ENCODE data around the gene ERBIN. TPM values are rescaled to one million over a fixed set of nuclear protein-coding genes. Genes with fewer than 3 reads are reported as not detected.

ERBIN gene
- total and polyA plus RNA-seq, 2 of the 13 experiments (the other 11 are each of a cell fraction or from before 2014, with no cell fraction given) = 14.4 to 41.7 TPM

DNA sequence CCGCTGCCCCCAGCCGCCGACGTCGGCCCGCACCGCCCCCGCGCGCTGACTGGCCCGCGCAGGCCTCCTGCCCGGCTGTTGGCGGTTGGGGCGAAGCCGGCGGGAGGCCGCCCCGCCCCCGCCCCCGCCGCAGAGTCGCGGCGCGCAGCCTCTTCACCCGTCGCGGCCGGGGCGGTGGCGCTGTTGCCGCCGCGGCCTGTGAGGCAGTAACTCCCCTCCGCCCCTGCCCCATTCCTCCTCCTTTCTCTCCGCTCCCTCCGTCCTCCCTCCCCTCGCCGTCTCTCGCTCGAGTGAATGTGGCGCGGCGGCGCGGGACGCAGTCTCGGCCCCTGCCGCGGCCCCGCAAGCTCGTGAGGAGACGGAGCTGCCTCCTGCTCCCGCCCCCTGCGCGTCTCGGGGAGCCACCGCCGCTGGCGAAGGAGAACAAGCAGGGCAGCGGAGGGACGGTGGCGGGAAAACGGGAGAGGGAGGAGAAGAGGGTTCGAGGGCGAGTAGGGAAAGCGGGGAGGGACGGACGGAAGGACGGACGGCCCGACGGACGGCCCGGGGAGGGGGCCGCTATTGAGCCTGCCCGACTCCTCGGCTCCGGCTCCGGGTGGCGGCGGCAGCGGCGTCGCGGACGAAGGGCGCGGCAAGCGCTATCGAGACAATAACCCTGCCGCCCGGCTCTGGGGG is 637 bp upstream of the ERBIN start (continued):
- no peak; the same call in 1 of the 2 replicates for TF ChIP-seq TOPORS (CRISPR knock-in tag; IDR thresholded peaks at IDR 0.05)
- TF ChIP-seq THAP11 (CRISPR knock-in tag; IDR thresholded peaks at IDR 0.05) = peak; percentile 63
- TF ChIP-seq ZNF468 (CRISPR knock-in tag; IDR thresholded peaks at IDR 0.05) = no peak
- TF ChIP-seq, protein P1, sequence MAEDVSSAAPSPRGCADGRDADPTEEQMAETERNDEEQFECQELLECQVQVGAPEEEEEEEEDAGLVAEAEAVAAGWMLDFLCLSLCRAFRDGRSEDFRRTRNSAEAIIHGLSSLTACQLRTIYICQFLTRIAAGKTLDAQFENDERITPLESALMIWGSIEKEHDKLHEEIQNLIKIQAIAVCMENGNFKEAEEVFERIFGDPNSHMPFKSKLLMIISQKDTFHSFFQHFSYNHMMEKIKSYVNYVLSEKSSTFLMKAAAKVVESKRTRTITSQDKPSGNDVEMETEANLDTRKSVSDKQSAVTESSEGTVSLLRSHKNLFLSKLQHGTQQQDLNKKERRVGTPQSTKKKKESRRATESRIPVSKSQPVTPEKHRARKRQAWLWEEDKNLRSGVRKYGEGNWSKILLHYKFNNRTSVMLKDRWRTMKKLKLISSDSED (CRISPR knock-in tag; IDR thresholded peaks at IDR 0.05) = no peak
- 0 out of 2 replicates have a peak, but pooled peaks have one; percentile 23 for TF ChIP-seq PPARG (CRISPR knock-in tag; conservative IDR thresholded peaks at IDR 0.05)
- TF ChIP-seq REXO4 (CRISPR knock-in tag; IDR thresholded peaks at IDR 0.05; ENCODE audit: borderline replicate concordance) = peak; percentile 77; the same call in 1 of the 2 replicates
- peak; percentile 79 to 88 for TF ChIP-seq POLR2A (IDR thresholded peaks at IDR 0.05; ENCODE audit: insufficient read depth in 1 of 2, low read depth in 2 of 2, low read length in 2 of 2)
- 0 out of 2 replicates have a peak, but pooled peaks have one; percentile 59 for TF ChIP-seq HNRNPUL1 (IDR thresholded peaks at IDR 0.05; ENCODE audit: low read depth, low read length)
- TF ChIP-seq, protein P2, sequence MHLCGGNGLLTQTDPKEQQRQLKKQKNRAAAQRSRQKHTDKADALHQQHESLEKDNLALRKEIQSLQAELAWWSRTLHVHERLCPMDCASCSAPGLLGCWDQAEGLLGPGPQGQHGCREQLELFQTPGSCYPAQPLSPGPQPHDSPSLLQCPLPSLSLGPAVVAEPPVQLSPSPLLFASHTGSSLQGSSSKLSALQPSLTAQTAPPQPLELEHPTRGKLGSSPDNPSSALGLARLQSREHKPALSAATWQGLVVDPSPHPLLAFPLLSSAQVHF (CRISPR knock-in tag; IDR thresholded peaks at IDR 0.05) = peak; percentile 58; the same call in 1 of the 2 replicates
- 0 out of 2 replicates have a peak, but pooled peaks have one; percentile 13 for TF ChIP-seq MXD1 (CRISPR knock-in tag; IDR thresholded peaks at IDR 0.05)
- TF ChIP-seq ZNF777 (CRISPR knock-in tag; IDR thresholded peaks at IDR 0.05) = peak; percentile 93
- no peak for TF ChIP-seq ZNF383 (CRISPR knock-in tag; IDR thresholded peaks at IDR 0.05; ENCODE audit: borderline replicate concordance)
- no peak for TF ChIP-seq ZNF672 (CRISPR knock-in tag; IDR thresholded peaks at IDR 0.05)
- no peak for TF ChIP-seq JARID2 (CRISPR knock-in tag; IDR thresholded peaks at IDR 0.05; ENCODE audit: insufficient replicate concordance)
- TF ChIP-seq, protein P3, sequence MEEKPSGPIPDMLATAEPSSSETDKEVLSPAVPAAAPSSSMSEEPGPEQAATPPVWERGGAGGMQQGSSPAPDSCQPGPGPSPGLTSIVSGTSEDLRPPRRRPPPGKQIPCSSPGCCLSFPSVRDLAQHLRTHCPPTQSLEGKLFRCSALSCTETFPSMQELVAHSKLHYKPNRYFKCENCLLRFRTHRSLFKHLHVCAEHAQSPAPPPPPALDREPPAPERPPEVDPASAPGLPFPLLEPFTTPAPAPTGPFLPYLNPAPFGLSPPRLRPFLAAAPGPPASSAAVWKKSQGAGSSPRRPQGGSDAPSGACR (CRISPR knock-in tag; IDR thresholded peaks at IDR 0.05) = no peak
- TF ChIP-seq, protein P4, sequence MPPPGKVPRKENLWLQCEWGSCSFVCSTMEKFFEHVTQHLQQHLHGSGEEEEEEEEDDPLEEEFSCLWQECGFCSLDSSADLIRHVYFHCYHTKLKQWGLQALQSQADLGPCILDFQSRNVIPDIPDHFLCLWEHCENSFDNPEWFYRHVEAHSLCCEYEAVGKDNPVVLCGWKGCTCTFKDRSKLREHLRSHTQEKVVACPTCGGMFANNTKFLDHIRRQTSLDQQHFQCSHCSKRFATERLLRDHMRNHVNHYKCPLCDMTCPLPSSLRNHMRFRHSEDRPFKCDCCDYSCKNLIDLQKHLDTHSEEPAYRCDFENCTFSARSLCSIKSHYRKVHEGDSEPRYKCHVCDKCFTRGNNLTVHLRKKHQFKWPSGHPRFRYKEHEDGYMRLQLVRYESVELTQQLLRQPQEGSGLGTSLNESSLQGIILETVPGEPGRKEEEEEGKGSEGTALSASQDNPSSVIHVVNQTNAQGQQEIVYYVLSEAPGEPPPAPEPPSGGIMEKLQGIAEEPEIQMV (CRISPR knock-in tag; IDR thresholded peaks at IDR 0.05; ENCODE audit: low read depth) = no peak
- TF ChIP-seq ZNF558 (CRISPR knock-in tag; IDR thresholded peaks at IDR 0.05; ENCODE audit: borderline replicate concordance) = 0 out of 2 replicates have a peak, but pooled peaks have one; percentile 5
- no peak for TF ChIP-seq ZNF280B (CRISPR knock-in tag; IDR thresholded peaks at IDR 0.05; ENCODE audit: borderline replicate concordance)
- no peak for TF ChIP-seq MAFF (IDR thresholded peaks at IDR 0.05; ENCODE audit: low read depth, low read length)
- TF ChIP-seq ATF5 (CRISPR knock-in tag; IDR thresholded peaks at IDR 0.05; ENCODE audit: low read depth) = no peak
- TF ChIP-seq HOMEZ (CRISPR knock-in tag; IDR thresholded peaks at IDR 0.05; ENCODE audit: low read depth) = no peak

Measured in HepG2 (cell line).